ENCODE measurements around the gene WAS.
"Not testable (repeated sequence)": the region's sequence is repeated elsewhere in the genome, so short reads cannot be mapped to it uniquely, and the experiment has no call there.

DNA sequence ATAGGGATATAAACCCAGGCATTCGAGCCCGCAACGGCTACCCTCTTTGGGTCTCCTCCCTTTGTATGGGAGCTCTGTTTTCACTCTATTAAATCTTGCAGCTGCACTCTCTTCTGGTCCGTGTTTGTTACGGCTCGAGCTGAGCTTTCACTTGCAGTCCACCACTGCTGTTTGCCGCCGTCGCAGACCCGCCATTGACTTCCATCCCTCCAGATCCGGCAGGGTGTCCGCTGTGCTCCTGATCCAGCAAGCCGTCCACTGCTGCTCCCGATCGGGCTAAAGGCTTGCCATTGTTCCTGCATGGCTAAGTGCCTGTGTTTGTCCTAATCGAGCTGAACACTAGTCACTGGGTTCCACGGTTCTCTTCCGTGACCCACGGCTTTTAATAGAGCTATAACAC lies 28.9 kb upstream of the WAS start:
- not testable (repeated sequence) for TF ChIP-seq CTCF (IDR thresholded peaks at IDR 0.05; ENCODE audit: poor library complexity); EZH2phosphoT487 (IDR thresholded peaks at IDR 0.05; ENCODE audit: low read depth, severe bottlenecking, unreplicated experiment)
